GM19438 (cell line): Measurements from ENCODE around the gene IQGAP2.

Experiments
- ATAC-seq: cut with Tn5 transposase; IDR thresholded peaks from one replicate; pipeline ENCODE4 v1.9.1; 2021; ENCODE audit warnings: low read depth; ENCODE audit not compliant: unreplicated experiment

Gene IQGAP2

DNA sequence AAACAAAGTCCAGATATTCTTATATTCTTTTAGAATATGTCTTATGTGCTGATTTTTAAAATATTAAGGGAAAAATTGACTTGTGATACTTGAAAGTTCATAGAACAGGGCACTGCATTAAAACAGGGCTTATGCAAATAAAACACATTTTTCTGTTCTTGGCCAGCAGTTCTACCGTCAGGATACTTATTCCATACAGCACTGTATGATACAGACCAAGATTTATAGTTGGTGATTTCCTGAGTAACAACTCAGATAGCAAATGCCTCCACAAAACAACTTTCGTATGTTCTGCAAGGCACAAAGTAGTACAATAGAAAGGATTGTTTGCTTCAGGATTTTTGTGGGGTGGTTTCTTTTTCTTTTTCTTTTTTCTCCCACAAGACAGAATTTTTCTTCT, 150.2 kb downstream of the IQGAP2 start:
- no peak for ATAC-seq

DNA sequence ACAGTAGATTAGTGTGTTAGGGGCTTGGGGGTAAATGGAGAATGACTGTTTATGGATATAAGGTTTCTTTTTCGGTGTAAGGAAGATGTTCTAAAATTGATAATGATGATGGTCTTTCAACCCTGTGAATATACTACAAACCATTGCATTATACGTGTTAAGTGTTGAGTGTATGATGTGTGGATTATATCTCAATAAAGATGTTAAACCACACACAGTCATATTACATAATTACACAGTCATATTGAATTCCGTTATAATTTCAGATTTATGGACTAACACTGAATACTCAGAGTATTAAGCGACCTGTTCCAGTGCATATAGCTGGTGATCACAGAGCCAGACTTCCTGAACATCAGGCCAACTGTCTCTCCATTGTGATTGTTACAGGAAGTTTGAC, 152.0 kb downstream of the IQGAP2 start:
- no peak for ATAC-seq

DNA sequence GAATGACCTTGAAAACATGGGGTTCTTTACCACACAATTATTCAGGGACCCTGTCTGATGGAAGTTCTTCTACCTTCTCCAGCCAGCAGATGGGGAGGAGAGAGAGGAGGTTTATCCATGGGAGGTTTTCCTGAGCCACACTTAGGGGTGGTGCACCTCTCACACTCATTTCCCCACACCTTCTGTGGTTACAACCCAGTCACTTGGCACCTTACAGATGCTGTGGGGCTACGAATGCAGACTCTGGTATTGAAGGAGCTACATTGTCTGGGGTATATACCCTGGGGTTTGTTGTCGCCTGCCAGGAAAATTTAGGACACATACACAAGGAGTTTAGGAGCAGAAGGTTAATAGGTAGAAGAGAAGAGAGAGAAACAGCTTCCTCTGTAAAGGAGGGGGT, 152.6 kb downstream of the IQGAP2 start:
- no peak for ATAC-seq

DNA sequence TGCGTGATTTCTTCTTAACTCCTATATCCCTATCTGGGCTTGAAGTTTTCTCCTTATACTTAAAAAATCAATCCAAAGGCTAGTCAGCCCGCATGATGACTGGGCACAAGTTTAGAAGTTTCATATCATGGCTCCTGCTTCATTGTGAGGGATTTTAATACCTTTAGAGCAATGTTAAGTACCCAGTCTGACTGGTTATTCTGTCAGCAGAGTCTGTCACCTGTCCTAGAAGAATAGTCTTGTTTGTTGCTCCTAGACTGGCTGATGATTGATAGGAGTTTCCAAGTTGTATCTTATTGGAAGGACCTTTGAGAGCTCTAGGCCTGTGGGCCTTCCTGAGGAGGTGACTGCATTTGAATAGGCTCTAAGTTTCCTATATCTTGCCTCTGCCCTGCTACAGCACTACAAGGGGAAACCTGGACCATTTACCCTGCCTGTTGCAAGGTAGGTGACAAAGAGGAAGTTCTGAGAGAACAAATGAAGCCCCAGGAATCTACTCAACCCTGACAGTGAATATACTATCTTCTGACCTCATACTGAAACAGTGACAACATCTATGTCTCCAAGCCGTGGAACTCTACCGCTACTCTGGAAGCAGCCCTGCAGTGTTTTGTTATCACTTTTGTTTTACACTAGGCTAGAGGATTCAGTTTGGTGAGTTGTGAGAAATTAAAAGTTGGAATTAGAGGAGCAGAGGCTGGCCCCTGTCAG, 153.6 kb downstream of the IQGAP2 start:
- ATAC-seq, result peak; percentile 96

DNA sequence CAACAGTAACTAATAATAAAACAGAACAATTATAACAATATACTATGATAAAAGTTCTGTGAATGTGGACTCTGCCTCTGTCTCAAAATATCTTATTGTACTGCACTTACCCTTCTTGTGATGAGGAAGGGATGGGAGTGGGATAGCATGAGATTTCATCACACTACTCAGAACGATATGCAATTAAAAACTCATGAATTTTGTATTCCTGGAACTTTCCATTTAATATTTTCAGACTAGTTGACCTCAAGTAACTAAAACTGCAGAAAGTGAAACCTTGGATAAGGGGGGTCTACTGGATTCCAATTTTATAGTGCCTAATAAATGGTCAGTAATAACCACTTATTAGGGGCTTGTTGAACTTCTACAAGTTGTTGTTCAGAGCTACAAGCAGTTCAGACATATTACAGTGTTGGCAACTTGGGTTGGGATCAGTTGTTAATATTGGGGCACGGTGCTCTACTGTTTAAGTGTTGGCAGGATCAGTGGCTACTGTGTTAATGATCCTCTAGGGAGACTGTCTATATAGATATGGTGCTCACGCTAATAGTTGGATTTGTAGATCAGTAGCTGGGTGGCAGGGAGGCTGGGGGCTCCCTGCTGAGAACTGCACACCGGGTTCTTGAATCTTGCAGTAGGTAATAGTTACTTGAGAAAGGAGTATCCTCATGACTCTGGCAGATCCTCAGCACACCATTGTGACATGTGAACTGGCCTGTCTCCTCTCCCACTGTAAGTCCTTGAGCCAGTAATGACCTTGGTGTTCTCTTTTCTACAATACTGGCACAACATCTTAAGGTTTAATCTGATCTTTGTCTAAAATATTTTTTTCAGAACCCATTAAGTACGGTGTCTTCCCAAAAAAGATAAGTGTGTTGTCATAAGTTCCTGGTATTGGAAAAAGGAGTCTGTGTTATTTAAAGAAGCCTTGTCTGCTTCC, 158.1 kb downstream of the IQGAP2 start:
- ATAC-seq, result no peak

DNA sequence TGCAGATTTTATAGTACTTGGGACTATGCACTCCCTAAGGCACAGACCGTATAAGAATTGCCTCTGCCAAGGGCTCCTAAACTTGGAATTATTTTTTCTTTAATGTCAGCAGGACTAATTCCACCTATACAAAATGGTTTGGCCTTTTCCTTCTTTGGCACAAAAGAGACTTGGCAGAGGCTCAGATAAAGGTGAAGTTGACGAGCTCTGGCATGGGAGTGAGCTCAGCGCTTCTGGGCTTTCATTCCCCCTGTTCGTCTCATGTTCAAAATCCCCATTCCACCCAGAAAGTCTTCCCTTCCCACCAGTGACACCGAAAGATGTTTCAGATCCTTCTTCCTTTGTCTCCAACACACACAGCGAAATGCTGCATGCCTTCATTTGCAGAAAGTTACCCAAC, 158.9 kb downstream of the IQGAP2 start:
- ATAC-seq, result no peak

DNA sequence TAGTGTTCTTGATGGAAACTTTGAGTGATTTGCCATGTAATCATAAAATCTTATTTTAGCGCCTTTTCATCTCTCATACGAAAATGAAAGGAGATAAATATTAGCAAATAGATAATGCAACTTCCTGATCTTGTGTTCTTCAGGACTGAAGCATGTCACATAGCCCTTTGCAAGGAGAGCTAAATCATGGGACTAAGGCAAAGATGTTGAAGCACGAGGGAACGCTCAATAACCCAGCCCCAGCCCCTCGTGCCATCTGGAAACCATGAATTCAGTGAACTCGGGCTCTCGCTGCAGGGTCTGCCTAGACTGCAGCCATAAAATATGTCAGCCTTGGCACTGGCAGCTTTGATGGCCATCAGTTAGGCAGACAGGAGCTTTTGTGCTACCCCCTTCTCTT, 161.9 kb downstream of the IQGAP2 start:
- no peak for ATAC-seq

DNA sequence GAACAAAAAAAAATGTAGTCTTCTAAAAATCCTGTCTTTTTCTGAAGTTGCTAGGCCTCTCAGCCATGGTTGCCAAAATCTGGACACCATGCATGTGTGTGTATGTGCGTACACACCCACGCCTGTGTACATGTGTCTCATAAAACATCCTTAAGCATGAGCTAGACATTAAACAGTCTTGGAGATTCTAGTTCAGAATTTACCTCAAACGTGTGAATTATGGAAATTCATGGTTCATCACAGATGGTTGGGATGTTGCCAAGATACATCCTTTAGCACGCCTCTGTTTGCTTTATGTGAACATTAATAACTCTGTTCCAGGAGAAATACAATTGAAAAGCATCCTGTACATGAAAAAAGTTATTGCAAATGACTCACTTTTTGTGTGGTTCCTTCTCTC, 167.1 kb downstream of the IQGAP2 start:
- no peak for ATAC-seq

DNA sequence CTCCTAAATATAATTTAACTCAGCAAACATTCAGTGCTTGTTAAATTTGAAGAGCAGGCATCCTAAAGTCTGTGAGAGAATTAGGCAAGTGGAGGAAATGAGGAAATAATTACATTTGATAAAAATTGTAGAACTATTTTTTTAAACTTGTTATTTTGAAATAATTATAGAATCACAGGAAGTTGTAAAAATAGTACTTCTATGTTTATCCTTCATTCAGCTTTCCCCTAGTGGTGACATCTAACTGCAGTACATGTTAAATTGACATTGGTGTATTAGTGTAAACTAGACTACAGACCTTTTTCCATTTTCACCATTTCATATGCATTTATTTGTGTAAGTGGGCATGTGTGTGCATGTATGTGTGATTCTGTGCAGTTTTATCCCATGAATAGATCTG, 168.5 kb downstream of the IQGAP2 start:
- ATAC-seq, result no peak

DNA sequence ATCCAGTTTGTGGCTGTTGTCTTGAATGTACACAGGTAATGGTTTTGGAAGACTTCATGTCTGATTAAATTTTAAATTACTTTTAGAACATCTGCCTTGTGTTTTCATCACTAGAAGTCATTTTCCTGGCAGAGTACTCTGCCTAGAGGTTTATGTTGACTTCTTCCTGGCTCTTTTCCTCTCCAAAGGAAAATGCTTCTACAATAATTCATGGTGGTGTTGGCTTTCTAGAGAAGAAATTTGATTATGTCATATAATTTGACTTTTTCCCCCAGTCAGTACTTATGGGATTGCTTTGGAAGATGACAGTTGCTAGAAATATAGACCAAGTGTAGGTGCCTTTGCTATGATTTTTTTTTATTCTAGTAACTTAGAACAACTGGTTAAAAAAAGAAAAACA, 173.4 kb downstream of the IQGAP2 start:
- ATAC-seq, result no peak

DNA sequence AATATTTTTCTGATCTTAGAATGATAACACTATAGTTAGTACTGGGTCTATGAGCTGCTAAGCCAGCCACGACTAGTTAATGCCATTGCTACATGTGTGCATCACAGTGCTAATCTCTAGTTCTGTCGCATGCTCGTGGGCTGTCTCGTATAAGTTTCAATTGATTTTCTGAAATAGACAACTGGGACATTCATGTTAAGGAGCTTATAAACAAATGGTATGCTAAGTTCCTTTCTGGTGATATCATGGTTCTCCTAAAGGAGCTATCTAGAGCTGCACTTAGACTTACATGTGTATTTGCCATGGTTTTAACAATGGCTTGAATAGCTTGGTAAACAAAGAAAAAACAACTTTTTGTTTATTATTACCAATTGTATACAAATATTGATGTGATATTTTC, 173.9 kb downstream of the IQGAP2 start:
- ATAC-seq, result no peak

DNA sequence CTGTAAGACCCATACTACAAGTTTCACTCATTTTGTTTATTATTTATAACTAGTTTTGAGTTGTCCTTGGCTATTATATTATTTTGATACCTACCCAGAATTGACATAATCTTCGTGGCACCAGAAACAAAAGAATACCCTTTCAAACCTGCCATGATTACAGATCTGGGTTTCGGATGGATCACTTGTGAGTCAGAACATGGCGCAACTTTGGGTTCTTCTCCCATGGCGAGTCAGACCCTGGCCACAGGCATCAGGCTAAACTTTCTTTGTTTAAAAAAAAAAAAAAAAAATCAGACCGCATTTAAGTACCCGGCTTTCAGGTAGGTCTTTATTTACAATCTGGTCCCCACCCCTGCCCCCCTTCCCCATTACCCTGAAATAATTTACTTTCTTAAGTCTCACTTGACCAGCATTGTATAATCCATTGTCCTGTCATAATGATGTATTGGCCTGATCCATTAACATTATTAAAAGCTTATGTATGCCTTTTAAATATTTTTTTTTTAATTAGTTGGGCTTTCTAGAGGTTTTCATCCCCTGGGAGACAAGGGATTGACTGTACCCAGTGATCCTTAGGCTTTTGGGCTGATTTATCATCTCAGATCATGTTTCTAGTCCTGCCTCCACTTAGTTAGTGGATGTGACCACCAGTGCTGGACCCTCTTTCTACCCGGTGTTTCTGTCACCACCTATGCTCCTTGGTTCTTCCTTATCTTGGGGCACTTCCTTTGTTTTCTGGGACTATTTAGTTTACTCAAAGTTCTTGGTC, 176.3 kb downstream of the IQGAP2 start:
- no peak for ATAC-seq

DNA sequence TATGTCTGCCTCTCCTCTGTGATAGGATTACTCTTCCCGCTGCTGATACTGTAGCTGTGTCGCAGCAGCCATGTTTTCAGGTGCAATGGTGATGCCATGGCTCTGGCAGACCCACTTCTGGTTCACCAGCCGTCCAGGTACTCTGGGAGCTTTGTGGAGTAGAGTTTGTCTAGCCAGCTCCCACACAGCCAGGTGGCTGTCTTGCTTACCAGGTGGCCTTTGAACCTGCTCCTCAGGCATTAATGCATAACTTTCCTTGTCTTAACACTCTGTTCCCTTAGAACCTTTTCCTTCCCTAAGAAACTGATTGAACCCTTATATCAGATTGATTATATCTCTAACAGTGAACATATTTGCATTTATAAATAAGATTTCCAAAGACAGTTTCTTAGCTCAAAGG, 177.9 kb downstream of the IQGAP2 start:
- ATAC-seq, result no peak

DNA sequence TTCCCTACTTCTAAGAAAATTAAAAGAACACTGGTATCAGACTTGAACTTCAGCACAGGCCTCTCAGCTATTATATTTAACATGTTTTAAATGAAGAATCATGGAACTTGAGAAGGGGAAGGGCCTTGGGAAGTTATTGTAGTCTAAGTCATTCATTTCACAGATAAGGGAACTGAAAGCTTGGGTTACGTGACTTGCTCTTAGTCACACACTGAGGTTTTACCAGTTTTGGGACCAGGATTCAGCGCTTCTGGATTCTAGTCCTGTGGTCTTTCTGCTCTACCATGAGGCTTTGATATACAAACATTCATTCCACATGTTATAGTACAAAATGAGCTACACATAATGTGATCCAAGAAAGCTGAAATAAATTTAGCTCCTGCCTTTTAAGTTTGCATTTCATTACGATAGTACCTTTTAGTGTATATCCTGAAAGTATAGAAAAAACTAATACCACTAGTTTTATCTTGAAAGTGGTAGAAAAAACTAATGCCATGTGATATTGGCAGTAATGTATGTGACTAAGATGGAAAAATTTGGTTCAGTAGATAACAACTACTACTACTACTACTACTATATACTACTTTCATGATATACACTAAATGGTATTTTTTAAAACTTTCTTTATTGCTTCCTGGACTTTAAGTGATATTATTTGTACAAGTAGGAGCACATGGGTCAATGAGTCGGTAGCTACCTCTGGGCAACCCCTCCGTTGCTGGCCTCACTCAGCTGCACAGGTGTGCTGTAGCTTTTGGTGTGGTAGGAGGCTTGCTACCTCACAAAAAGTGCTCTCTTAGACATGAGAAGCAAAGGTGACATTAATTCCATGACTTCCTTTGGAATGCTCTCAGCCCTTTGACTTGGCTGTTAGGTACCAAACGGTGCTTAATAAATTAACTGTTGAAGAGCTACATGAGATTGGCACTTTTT, 179.4 kb downstream of the IQGAP2 start:
- ATAC-seq, result peak; percentile 95

DNA sequence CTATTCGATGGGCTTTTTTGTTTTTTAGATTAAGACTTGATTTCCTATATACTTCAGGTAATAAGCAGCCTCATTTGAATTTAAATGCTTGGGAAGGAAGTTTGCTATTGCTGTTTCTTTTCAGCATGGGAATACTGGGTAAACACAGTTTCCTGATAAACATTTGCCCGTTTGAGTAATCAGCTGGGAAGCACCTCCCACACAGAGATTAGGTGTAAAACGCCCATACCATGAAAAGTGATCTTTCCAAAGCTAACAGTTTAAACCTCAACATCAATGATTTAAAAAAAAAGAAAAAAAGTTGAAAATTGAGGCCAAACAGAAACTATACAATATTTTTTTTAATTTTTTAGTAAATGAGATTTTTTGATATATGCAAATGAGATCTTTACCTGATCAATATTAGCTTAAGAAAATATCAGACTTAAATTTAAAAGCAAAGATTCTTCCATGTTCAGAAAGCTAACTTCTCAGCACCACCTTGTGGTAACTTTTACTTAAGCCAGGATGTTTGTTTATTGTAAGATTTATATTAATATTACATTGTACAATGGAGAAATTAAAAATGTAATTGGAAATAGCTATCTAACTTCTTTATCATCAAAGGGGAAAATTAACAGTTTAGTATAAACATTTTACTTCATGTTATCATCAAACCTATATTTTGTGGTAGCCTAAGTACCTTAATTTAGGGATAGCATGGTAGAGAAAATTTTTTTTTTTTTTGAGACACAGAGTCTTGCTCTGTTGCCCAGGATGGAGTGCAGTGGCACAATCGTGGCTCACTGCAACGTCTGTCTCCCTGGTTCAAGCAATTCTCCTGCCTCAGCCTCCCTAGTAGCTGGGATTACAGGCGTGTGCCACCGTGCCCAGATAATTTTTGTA, 180.3 kb downstream of the IQGAP2 start:
- ATAC-seq, result no peak

DNA sequence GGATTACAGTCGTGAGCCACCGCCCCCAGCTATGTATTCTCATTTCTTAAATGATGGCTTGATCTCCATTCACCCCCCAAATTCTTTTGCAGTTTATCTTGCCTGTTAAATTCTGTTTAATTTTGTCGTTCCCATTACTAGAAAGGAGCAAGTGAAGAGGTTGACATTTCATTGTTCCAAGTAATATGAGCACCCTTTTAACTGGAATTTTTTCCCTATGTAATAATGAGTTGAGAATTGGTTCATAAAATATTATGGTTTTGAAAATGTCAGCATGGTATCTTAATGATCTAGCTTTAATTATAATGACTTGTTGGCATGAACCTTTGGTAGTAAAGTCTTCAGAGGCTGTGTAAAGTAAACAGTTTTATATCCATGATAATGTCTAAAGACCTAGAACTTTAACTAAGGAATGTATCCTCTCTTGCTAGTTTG, 182.7 kb downstream of the IQGAP2 start:
- ATAC-seq, result no peak

DNA sequence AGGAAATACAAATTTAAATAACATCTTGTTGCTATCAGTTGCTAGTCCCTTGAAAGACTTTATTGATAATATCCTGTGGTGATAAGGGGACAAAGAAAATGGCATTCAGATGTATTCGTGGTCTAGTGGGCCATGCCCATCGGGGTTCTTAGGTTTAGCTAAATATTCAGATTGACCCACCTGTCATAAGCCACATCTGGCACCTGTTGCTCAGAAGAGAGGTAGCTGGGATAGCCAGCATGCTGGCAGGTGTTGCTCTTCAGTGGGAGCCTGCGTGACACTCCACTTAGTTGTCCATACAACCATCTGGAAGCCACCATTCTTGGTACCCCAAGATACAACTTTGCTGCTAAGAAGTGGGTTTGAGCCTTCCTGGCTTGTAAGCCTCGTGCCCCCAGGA, 183.4 kb downstream of the IQGAP2 start:
- ATAC-seq, result no peak

DNA sequence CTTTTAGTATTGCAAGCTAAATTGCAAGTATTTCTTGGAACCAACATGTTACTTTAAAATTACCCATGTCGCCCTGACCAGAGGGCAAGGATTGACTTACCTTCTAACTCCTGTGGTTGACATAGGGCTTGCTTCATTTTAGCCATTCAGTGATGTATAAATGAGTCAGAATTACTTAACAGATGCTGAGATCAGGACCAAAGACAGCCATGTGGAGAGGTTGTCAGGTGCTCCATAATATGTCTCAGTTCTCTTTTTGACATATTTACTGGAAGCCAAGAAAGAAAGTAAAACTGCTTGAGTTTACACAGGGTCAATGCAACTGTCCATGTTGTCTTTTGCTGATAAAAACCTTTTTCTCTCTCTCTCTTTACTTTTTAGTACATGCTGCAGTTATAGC, 186.9 kb downstream of the IQGAP2 start:
- ATAC-seq, result peak; percentile 95

DNA sequence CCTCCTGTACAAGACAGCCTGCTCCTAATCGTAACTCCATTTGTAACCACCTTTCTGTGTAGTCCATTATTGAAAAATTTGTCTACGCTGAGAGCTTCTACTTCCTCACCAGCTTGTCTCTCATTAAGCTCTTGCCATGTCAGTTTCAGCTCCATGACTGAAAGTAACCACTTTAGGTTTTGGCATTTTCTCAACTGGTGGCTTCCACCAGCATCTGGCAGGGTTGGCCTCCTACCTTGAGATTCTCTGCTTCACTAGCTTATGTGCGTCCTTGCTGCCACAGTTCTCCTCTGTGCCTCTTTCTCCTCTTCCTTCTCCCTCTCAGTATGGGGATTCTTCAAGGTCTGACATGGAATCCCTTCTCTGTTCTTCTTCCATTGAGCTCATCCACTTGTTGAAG, 188.3 kb downstream of the IQGAP2 start:
- no peak for ATAC-seq
